HT1080 (cell line): ENCODE measurements around the gene THSD4. TPM values are rescaled to one million over a fixed set of nuclear protein-coding genes. Genes with fewer than 3 reads are reported as not detected.

Source experiments
- DNase-seq: peaks from one replicate; pipeline ENCODE4 v3.0.0-alpha.2; 2015; ENCODE audit warnings: low read depth
- total RNA-seq: library from RNA; depleted of rRNA; stranded (reverse); fragments of >200 nt; shearing (Covaris generic); gene quantifications from 2 replicates; pipeline ENCODE4 v1.2.3, GENCODE V29; 2014

THSD4 gene
- total RNA-seq, 1 experiment from 2014 or later: 11.8 TPM

- no peak for DNase-seq
Observed at GRCh38 chr15:71679223-71679792, 564.0 kb downstream of the THSD4 start.

DNA sequence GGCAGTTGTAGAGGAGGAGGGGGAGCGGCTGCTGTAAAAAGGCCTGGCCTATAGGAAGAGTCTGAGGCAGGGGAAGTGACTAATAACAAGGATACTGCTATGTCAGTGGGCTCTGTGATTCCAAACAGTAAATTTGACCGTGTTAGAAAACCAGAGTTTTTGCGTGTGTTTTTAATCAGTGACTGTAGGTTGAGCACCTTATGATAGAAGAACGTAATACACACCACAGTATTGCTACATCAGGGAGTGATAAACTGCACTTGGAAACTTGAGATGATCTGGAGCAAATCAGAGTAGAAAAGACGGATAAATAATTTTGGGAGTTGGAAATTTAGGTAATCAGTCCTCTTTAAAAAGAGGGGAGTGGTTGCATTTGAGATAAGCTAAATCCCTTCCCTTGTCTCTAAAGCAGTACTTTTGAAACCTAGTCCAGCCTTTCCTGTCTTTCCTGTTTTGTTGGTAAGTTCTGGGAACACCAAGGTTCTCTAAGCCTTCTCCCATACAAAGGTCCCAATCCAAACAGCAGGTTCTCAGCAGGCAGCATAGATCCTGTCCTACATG, 564.6 kb downstream of the THSD4 start:
- DNase-seq: peak; percentile 84

GRCh38 chr15:71682001-71682400, 566.7 kb downstream of the THSD4 start:
- no peak for DNase-seq

DNA sequence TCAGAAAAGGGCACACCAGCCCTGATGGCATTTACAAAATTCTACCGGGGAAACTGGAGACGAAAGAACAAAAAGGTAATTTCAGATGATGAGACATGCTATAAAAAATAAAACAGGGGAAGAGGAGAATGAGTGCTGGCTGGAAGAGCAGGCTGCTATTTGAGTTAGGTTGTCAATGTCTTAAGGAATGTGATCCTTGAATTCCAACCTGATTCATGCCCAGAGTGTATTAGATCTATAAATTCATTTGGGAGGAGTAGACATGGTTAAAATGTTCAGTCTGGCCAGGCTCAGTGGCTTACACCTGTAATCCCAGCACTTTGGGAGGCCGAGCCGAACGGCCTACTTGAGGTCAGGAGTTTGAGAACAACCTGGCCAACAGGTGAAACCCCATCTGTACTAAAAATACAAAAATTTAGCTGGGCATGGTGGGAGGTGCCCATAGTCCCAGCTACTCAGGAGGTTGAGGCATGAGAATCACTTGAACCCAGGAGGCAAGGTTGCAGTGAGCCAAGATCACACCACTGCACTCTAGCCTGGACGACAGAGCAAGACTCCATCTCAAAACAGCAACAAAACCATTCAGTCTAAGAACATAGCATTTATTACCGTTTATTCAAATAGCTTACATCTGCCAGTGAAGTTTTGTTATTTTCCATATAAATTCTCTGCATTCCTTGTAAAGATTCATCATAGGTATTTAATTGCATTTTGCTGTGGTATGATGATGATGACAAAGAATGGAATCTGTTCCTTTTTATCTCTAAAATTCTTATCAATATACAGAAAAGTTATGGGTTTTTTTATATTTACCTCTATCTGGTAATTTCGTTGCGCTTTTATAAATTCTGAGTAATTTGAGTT, 568.4 kb downstream of the THSD4 start:
- DNase-seq: no peak

GRCh38 chr15:71685420-71685993, 570.2 kb downstream of the THSD4 start:
- DNase-seq: no peak

DNA sequence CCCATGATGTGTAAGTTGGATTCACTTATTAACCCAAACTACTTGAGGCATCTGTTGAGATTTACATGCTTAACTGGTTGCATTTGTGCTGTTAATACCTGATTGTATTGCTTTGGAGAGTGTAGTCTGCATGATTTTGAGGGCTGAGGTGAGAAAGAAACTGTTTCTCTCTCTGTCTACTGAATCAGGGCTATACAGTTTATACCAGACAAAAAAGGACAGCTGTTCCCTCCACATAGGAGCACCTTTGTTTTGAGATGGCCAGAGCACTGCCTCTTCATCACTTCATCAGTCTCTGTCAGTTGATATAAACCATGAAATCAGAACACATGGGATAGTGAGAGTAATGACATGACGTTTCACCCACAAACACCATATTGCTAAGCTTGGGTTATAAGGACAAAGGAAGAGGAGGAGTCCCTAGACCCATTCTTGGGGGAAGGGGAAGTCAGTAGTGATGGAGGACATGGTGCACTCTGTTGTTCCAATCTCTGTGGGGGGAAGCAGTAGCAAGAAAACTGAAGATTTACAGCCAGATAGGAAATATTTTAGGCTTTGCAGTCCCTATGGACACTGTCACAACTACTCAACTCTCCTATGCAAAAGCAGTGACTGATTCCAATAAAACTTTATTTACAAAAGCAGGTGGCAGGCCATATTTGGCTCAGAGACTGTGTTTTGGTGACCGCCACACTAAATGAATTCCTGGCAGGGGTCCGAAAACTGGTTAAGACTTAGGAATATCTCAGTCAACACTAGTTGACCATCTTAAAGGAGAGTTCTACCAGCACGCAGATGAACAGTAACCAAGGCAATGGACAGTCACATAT, 571.2 kb downstream of the THSD4 start:
- no peak for DNase-seq

- DNase-seq: no peak
Observed at GRCh38 chr15:71687902-71688508, 572.7 kb downstream of the THSD4 start.

DNA sequence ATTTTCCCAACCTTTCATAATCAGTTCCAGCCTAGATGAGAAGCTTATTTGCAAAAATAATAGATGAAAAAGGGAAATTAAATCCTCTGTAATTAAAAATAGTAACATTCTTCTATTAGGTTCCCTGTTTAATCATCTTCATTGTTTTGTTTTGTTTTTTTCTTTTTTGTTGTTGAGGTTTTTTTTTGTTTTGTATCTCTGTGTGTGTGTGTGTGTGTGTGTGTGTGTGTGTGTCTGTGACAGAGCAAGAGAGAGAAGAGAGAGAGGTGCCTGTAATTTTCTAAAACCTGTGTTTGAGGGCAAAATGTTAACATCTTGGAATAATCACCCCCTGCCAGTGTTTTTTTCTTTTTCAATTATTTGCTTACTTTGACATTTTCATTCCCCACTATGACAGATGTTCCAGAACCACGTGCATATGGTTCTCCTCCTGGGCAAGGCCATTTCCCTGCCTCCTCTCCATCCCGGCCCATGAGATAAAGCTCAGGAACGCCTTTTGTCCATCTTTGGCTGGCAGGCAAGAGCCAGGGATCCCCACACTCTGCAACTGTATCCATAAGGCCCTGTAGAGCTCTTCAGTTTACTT, 573.3 kb downstream of the THSD4 start:
- no peak for DNase-seq

DNA sequence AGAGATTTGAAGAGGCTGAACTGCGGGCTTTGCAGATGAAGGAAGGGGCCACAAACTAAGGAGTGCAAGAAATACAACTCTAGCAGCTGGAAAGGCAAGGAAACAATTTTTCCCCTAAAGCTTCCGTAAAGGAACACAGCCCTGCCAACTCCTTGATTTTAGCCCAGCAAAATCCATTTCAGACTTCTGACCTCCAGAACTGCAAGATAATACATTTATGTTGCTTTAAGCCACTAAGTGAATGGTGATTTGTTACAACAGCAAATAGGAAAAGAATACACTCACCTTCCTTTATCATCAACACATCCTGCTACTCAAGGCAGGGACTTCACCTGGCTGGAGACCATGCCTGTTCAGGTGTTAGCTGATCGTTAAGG, 575.8 kb downstream of the THSD4 start:
- DNase-seq: no peak

GRCh38 chr15:71691458-71692417, 576.5 kb downstream of the THSD4 start:
- DNase-seq: peak; percentile 62

DNA sequence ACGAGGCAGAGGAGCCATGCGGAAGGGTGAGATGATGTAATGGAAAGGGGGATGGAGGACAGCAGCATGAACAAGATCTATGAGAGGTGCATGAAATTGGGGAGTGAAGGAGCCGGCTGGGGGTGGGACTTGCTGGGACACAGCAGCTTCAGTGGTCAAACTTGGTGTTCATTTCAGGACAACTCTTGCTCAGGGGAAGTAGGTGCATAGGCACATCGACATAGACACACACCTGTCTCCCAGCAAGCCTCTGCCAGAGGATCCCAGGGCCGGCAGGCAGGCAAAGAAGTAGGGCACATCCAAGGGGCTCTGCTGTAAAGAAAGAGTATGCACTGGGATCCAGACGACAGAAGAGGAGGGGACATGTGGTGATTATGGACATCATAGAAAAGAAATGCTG, 582.0 kb downstream of the THSD4 start:
- no peak for DNase-seq

DNA sequence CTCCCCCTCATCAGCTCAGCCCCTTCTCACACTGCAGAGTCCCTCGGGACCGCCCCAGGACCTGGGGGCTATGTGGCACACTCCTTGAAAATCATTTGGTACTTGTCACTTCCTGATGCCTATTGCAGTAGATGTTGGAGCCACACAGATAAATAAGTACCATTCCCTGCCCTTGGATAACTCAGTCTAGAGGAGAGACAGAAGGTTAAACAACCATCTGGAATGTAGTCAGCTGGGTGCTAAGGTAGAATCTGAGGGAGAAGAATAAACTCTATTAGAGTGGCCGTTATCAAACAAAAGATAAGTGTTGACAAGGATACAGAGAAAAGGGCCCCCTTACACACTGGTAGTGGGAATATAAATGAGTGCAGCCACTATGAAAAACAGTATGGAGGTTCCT, 582.8 kb downstream of the THSD4 start:
- no peak for DNase-seq

DNA sequence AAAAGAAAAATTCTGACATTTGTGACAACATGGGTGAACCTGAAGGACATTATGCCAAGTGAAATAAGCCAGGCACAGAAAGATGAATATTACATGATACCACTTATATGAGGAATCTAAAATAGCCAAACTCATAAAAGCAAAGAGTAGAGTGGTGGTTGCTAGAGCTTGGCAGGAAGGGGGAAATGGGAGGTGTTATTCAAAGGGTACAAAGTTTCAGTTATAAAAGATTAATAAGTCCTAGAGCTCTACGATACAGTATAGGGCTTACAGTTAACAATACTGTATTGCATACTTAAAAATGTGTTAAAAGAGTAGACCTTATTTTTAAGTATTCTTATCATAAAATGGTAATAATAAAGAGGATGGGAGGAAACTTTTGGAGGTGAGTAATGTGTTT, 583.5 kb downstream of the THSD4 start:
- DNase-seq: no peak

GRCh38 chr15:71699977-71700376, 584.7 kb downstream of the THSD4 start:
- DNase-seq: no peak

DNA sequence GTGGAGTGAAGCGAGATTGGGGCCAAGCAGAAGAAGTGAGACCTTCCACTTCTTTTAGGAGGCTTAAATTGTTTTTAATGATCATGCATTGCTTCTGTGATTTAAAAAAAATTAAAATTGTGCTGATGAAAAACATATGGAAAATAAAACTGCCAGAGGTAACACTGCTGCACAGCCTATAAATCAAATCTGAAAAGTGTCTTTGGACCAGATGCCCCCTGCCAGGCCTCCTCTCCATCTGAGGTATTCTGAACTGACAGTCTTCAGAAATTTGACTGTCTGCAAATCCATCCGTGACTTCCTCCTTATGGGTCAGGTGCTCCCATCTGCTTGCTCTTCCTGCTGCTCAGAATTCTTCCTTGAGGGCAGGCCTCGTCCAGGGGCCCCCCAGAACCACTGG, 586.5 kb downstream of the THSD4 start:
- no peak for DNase-seq

- DNase-seq: no peak
Observed at GRCh38 chr15:71702496-71702895, 587.2 kb downstream of the THSD4 start.

DNA sequence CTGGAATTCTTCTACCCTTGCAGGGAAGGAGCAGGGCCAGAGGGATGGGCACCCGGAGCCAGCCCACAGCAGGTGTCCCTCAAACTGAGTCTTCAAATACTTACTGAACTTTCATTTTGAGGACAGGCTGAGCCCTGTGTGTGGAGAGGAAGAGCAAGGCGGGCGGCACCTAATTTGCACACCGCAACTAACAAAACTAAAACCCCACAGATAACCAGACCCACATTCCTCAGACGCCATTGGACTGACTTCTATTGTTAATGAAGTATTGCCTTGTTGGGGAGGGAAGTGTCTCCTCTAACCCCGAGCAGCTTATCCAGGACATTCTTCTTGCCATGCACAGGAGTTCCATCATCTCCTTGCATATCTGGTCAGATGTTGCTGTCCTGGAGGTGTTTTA, 589.9 kb downstream of the THSD4 start:
- DNase-seq: peak; percentile 13

GRCh38 chr15:71706461-71707229, 591.4 kb downstream of the THSD4 start:
- DNase-seq: no peak
